Measurements from ENCODE around the gene RPTOR. TPM values are rescaled to one million over a fixed set of nuclear protein-coding genes. Genes with fewer than 3 reads are reported as not detected.

Gene RPTOR
- total RNA-seq, 2 experiments from 2014 or later = 48.7 to 58.2 TPM

GRCh38 chr17:80729016-80729415, 184.4 kb downstream of the RPTOR start:
- H3K4me3 Mint-ChIP-seq = no peak overlapping the region
- H3K27ac Mint-ChIP-seq = no peak overlapping the region
- no peaks in the 10 kb centered on the region for H3K9me3 Mint-ChIP-seq
- H3K27me3 Mint-ChIP-seq = no peaks in the 10 kb centered on the region
- peaks cover 66% of the 10 kb centered on the region for H3K4me1 Mint-ChIP-seq
- CTCF ChIA-PET = interaction anchor here (0.8 kb wide), 1 partner anchor 33 kb away, joined by 4 read pairs; no protein-coding TSS in a partner anchor
- no peak for DNase-seq
- POLR2A ChIA-PET = no interaction called here
- H3K36me3 Mint-ChIP-seq (ENCODE audit: low read depth) = peaks cover 40% of the 10 kb centered on the region

GRCh38 chr17:80729761-80730160, 185.1 kb downstream of the RPTOR start:
- H3K36me3 Mint-ChIP-seq (ENCODE audit: low read depth) = peaks cover 46% of the 10 kb centered on the region
- peaks cover 70% of the 10 kb centered on the region for H3K4me1 Mint-ChIP-seq
- H3K27me3 Mint-ChIP-seq = no peaks in the 10 kb centered on the region
- no peak overlapping the region for H3K4me3 Mint-ChIP-seq
- no peak for DNase-seq
- ChIA-PET POLR2A (no interaction called here), CTCF (no interaction called here)
- H3K9me3 Mint-ChIP-seq = no peaks in the 10 kb centered on the region
- H3K27ac Mint-ChIP-seq = peak overlapping the region; percentile 44

- POLR2A ChIA-PET = no interaction called here
Measured at GRCh38 chr17:80730739-80731138, 186.1 kb downstream of the RPTOR start.

DNA sequence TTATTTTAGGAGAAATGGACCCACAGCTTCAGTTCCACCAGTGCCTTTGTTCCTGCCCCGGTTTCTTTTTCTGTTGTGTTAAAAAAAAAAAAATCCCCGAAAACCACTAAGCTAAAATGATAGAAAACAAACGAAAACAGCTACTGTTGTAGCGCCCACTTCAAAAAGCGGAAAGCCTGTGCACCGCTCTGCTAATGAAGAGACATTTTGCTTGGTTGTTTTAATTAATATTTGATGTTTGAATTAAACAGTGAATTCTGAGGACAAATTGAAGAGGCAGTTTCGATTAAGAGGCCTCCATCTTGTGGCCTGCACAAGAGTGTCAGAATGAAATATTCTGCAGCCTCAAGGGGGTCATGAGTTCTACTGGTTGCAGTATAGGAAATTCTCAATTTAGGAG, 186.7 kb downstream of the RPTOR start:
- POLR2A ChIA-PET = no interaction called here
- H3K36me3 Mint-ChIP-seq (ENCODE audit: low read depth) = peaks cover 51% of the 10 kb centered on the region
- H3K27me3 Mint-ChIP-seq = no peaks in the 10 kb centered on the region
- peak overlapping the region; percentile 98 for H3K27ac Mint-ChIP-seq
- peak; percentile 36 for DNase-seq
- no peaks in the 10 kb centered on the region for H3K9me3 Mint-ChIP-seq
- peaks cover 73% of the 10 kb centered on the region for H3K4me1 Mint-ChIP-seq
- CTCF ChIA-PET = interaction anchor here (0.6 to 1.8 kb wide), 4 partner anchors 10 to 246 kb away, joined by 3 to 4 read pairs (median 4); no protein-coding TSS in a partner anchor
- peak overlapping the region; percentile 44 for H3K4me3 Mint-ChIP-seq

More at GRCh38 chr17:80730739-80731138, 186.1 kb downstream of the RPTOR start:
- CTCF ChIA-PET = interaction anchor here (0.7 to 1.8 kb wide), 3 partner anchors 9 to 169 kb away, joined by 3 to 4 read pairs (median 4); no protein-coding TSS in a partner anchor
- Mint-ChIP-seq H3K4me3 (peak overlapping the region; percentile 44), H3K27ac (peak overlapping the region; percentile 98), H3K4me1 (peaks cover 70% of the 10 kb centered on the region), H3K27me3 (no peaks in the 10 kb centered on the region), H3K36me3 (ENCODE audit: low read depth) (peaks cover 50% of the 10 kb centered on the region), H3K9me3 (no peaks in the 10 kb centered on the region)
- no peak for DNase-seq

DNA sequence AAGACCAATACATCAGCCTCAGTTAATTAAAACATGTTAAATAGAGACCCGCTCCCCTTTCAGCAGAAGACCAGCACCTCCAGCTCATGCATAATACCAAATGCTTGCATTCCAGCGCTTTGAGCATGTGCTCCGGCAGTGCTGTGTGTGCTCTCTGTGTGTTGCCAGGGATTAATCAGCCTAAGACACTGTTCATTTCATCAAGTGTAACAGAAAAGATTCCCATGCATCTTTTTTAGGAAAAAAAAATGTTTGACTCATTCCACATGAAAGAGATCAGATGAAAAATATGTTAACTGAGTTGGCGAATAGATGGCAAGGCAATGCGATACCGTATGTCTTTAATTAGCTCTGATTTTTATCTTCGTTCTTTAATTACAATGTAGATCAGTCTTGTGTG, 187.6 kb downstream of the RPTOR start:
- peaks cover 76% of the 10 kb centered on the region for H3K4me1 Mint-ChIP-seq
- H3K4me3 Mint-ChIP-seq = no peak overlapping the region
- H3K36me3 Mint-ChIP-seq (ENCODE audit: low read depth) = peaks cover 50% of the 10 kb centered on the region

GRCh38 chr17:80737106-80738019, 192.7 kb downstream of the RPTOR start:
- no peak overlapping the region for H3K4me3 Mint-ChIP-seq
- DNase-seq = no peak
- H3K27me3 Mint-ChIP-seq = no peaks in the 10 kb centered on the region
- peaks cover 6% of the 10 kb centered on the region for H3K9me3 Mint-ChIP-seq
- no peak overlapping the region for H3K27ac Mint-ChIP-seq
- CTCF ChIA-PET = no interaction called here
- peaks cover 79% of the 10 kb centered on the region for H3K4me1 Mint-ChIP-seq
- peaks cover 66% of the 10 kb centered on the region for H3K36me3 Mint-ChIP-seq (ENCODE audit: low read depth)
- POLR2A ChIA-PET = no interaction called here

More for the DNA sequence above, 187.6 kb downstream of the RPTOR start:
- no peaks in the 10 kb centered on the region for H3K27me3 Mint-ChIP-seq
- CTCF ChIA-PET = interaction anchor here (0.6 to 1.8 kb wide), 5 partner anchors 34 to 167 kb away, joined by 3 to 4 read pairs (median 3); no protein-coding TSS in a partner anchor
- no peaks in the 10 kb centered on the region for H3K9me3 Mint-ChIP-seq
- no peak for DNase-seq
- peak overlapping the region; percentile 15 for H3K27ac Mint-ChIP-seq
- POLR2A ChIA-PET = interaction anchor here (0.5 kb wide), 1 partner anchor 31 kb away, joined by 3 read pairs; no protein-coding TSS in a partner anchor

DNA sequence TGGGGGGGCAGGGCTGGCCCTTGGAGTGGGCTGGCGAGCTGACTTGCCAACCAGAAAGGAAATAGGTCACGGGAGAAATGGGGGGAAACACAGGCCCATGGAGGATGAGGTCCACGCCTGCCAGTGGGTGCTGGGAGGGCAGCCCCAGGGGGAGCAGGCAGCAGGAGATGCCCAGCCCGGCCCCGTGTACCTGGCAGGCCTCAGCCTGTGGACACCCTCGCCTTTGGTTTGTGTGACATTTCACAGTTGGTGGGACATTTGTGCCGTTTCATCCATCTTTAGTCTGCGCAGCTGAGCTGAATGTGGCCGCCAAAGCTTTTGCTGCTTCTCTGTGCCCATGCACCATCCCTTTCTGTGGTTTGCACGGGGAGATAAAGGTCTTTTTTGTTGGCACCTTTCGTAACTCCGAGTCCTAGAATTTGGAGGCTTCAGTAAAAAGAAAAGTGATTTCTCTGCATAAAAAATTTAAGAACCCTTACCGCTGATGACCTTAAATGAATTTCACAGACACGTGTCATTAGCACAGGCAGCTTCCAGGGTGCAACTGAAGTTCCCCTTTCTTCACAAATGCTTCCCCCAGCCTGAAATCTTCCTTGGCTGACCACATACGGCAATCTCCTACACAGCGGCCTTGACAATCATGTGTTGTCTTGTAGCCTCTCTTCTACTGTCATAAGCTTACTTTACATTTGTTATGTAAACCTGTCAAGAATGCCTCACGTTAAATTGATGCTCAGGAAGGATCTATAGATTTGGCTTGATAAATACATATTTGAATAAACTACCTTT, 193.6 kb downstream of the RPTOR start:
- Mint-ChIP-seq H3K27ac (peak overlapping the region; percentile 92), H3K36me3 (ENCODE audit: low read depth) (peaks cover 65% of the 10 kb centered on the region), H3K27me3 (no peaks in the 10 kb centered on the region), H3K4me1 (peaks cover 82% of the 10 kb centered on the region), H3K9me3 (peaks cover 6% of the 10 kb centered on the region), H3K4me3 (no peak overlapping the region)
- CTCF ChIA-PET = no interaction called here
- POLR2A ChIA-PET = no interaction called here
- no peak for DNase-seq

DNA sequence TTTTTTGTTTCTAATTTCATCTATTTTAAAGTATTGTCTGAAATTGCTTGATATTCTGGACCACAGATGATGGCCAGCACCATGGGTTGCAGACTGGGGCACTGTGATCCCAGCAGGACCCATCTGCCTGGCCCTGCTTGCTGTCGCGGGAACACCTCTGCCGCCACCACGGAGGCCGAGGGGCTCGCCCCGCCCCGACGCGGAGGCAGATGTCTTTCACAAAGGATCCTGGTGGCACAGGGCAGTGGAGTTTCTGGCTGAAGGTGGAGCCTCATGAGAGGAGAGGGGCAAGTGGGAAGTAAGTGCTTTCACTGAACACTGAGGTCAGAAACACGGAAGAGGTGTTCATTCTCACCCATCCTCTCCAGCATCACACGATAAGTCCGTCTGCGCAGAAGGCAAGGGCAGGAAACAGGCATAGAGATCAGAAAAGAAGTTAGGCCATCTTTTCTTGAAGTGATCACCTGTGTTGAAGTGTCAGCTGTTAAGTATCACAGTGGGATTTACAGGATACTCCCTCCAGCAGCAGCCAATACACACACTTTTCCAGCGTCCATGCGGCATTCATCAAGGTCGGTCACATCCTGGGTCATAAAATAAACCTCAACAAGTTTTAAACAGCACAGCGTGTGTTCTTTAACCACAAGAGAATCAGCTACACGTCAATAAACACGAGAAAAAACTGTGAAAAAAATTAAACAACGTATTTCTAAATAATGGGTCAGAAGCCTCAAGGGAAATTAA, 194.5 kb downstream of the RPTOR start:
- Mint-ChIP-seq H3K27me3 (no peaks in the 10 kb centered on the region), H3K27ac (peak overlapping the region; percentile 92), H3K9me3 (peaks cover 6% of the 10 kb centered on the region), H3K36me3 (ENCODE audit: low read depth) (peaks cover 60% of the 10 kb centered on the region), H3K4me3 (peak overlapping the region; percentile 10), H3K4me1 (peaks cover 76% of the 10 kb centered on the region)
- peak; percentile 31 for DNase-seq
- POLR2A ChIA-PET = no interaction called here
- CTCF ChIA-PET = no interaction called here

DNA sequence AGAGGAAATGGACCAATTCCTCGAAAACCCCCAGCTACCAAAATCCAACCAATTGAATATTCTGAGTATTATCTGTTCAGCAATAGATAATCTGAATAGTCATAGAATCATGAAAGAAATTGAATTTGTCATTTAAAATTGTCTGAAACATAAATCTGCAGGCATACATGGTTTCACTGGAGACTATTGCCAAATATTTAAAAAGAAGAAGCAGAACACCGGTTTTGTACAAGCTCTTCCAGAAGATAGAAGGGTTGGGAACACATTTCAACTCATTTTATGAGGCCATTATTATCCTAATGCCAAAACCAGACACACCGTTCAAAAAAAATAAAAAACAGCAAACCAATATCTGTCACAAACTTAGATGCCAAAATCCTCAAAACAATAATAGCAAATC, 195.5 kb downstream of the RPTOR start:
- H3K9me3 Mint-ChIP-seq = peaks cover 6% of the 10 kb centered on the region
- ChIA-PET CTCF (no interaction called here), POLR2A (no interaction called here)
- no peaks in the 10 kb centered on the region for H3K27me3 Mint-ChIP-seq
- H3K4me3 Mint-ChIP-seq = peak overlapping the region; percentile 8
- no peak for DNase-seq
- H3K4me1 Mint-ChIP-seq = peaks cover 66% of the 10 kb centered on the region
- H3K27ac Mint-ChIP-seq = peak overlapping the region; percentile 92
- H3K36me3 Mint-ChIP-seq (ENCODE audit: low read depth) = peaks cover 52% of the 10 kb centered on the region

GRCh38 chr17:80742091-80742490, 197.5 kb downstream of the RPTOR start:
- ChIA-PET POLR2A (no interaction called here), CTCF (interaction anchor here (0.8 to 1.8 kb wide), 3 partner anchors 9 to 16 kb away, joined by 3 read pairs; no protein-coding TSS in a partner anchor)
- no peak for DNase-seq
- H3K9me3 Mint-ChIP-seq = peaks cover 9% of the 10 kb centered on the region
- peaks cover 60% of the 10 kb centered on the region for H3K4me1 Mint-ChIP-seq
- no peaks in the 10 kb centered on the region for H3K27me3 Mint-ChIP-seq
- H3K36me3 Mint-ChIP-seq (ENCODE audit: low read depth) = peaks cover 48% of the 10 kb centered on the region
- peak overlapping the region; percentile 48 for H3K27ac Mint-ChIP-seq
- H3K4me3 Mint-ChIP-seq = no peak overlapping the region

- H3K36me3 Mint-ChIP-seq (ENCODE audit: low read depth) = peaks cover 54% of the 10 kb centered on the region
Measured at GRCh38 chr17:80742581-80743180, 198.0 kb downstream of the RPTOR start.

More at GRCh38 chr17:80742581-80743180, 198.0 kb downstream of the RPTOR start:
- Mint-ChIP-seq H3K9me3 (peaks cover 9% of the 10 kb centered on the region), H3K27ac (peak overlapping the region; percentile 83), H3K4me1 (peaks cover 62% of the 10 kb centered on the region), H3K27me3 (no peaks in the 10 kb centered on the region), H3K4me3 (peak overlapping the region; percentile 63)
- no peak for DNase-seq
- POLR2A ChIA-PET = no interaction called here
- CTCF ChIA-PET = interaction anchor here (0.8 to 1.8 kb wide), 4 partner anchors 9 to 90 kb away, joined by 3 read pairs; no protein-coding TSS in a partner anchor

Measured in activated CD4-positive, alpha-beta T cell treated with anti-CD3 and anti-CD28 coated beads, Interleukin-2, amount 10 ng/mL, durations not matched to agents 7 days and 5 days (primary cell).